OCI-LY7 (cell line): Measurements from ENCODE around the gene PSD4. TPM values are rescaled to one million over a fixed set of nuclear protein-coding genes. Genes with fewer than 3 reads are reported as not detected.

Experiments used
- BruUV-seq: library from RNA; stranded (reverse); fragments of 400-500 nt; replicated peaks from 2 replicates; lab custom pipeline; 2021; lab: Mats Ljungman, UMichigan
- CTCF ChIA-PET: fragments of 300-600 bp; sonication (Branson Sonifier 250); formaldehyde crosslinking; loops from one replicate; lab custom pipeline; 2022; ENCODE audit warnings: antibody characterized with exemption; ENCODE audit not compliant: unreplicated experiment; lab: Charles Lee
- POLR2A ChIA-PET: fragments of 300-600 bp; sonication (Branson Sonifier 250); formaldehyde crosslinking; loops from one replicate; lab custom pipeline; 2022; ENCODE audit warnings: antibody characterized with exemption; lab: Charles Lee
- DNase-seq: peaks from one replicate; pipeline ENCODE4 v3.0.0-alpha.2; 2015; ENCODE audit warnings: low spot score
- H2AFZ ChIP-seq: fragments of 200-600 bp; sonication (generic), shearing (Covaris generic); 2 replicates; pipeline ENCODE4 v1.6.1; 2014; ENCODE audit warnings: mild to moderate bottlenecking, antibody characterized with exemption, low read length, moderate library complexity
- H3K27ac ChIP-seq: fragments of 200-600 bp; sonication (generic); 2 replicates; pipeline ENCODE4 v1.5.1; 2014; ENCODE audit warnings: mixed run types, low read depth, mild to moderate bottlenecking, moderate library complexity, low read length, inconsistent platforms; ENCODE audit not compliant: poor library complexity, severe bottlenecking
- H3K36me3 ChIP-seq: fragments of 200-600 bp; sonication (generic); 2 replicates; pipeline ENCODE4 v1.6.1; 2014; ENCODE audit warnings: mild to moderate bottlenecking, antibody characterized with exemption, low read length, moderate library complexity, mixed read lengths; ENCODE audit not compliant: insufficient read depth
- H3K4me1 ChIP-seq: fragments of 200-600 bp; sonication (generic); 2 replicates; pipeline ENCODE4 v1.5.1; 2014; ENCODE audit warnings: mild to moderate bottlenecking, low read length; ENCODE audit not compliant: insufficient read depth, poor library complexity, severe bottlenecking
- H3K4me2 ChIP-seq: fragments of 200-600 bp; sonication (generic); 2 replicates; pipeline ENCODE4 v1.6.1; 2014; ENCODE audit warnings: mild to moderate bottlenecking, low read length
- H3K4me3 ChIP-seq: fragments of 200-600 bp; sonication (generic); 2 replicates; pipeline ENCODE4 v1.5.1; 2014; ENCODE audit warnings: mild to moderate bottlenecking, low read depth, low read length; ENCODE audit not compliant: poor library complexity, severe bottlenecking
- H3K79me2 ChIP-seq: fragments of 200-600 bp; sonication (generic); 2 replicates; pipeline ENCODE4 v1.6.1; 2016; ENCODE audit warnings: low read depth, mild to moderate bottlenecking, low read length, moderate library complexity, mixed read lengths; ENCODE audit not compliant: insufficient read depth
- H3K9me2 ChIP-seq: fragments of 200-600 bp; sonication (generic); 2 replicates; pipeline ENCODE4 v1.6.1; 2016; ENCODE audit warnings: mild to moderate bottlenecking, low read length, mixed read lengths; ENCODE audit not compliant: insufficient read depth
- H3K9me3 ChIP-seq: fragments of 200-600 bp; sonication (generic); 2 replicates; pipeline ENCODE4 v1.6.1; 2014; ENCODE audit warnings: mild to moderate bottlenecking, mixed run types, low read length, mixed read lengths
- H4K20me1 ChIP-seq: fragments of 200-600 bp; sonication (generic); 2 replicates; pipeline ENCODE4 v1.6.1; 2014; ENCODE audit warnings: mild to moderate bottlenecking, antibody characterized with exemption, low read length, moderate library complexity, mixed read lengths; ENCODE audit not compliant: insufficient read depth
- CTCF ChIP-seq: fragments of 200-600 bp; sonication (generic); conservative IDR thresholded peaks from 2 replicates; pipeline ENCODE4 v1.5.1; 2014; ENCODE audit warnings: mild to moderate bottlenecking, antibody characterized with exemption, low read length, moderate library complexity, mixed read lengths
- EZH2phosphoT487 ChIP-seq: fragments of 200-600 bp; sonication (generic); IDR thresholded peaks from 2 replicates; pipeline ENCODE4 v1.6.1; 2018; ENCODE audit warnings: low read depth, borderline replicate concordance, mild to moderate bottlenecking, mixed run types, antibody characterized with exemption, low read length, moderate library complexity, mixed read lengths
- intact Hi-C: fragments of 100-400 bp; cut with micrococcal nuclease; formaldehyde crosslinking; loops from one replicate; pipeline ENCODE4 v1.10.0; 2022; ENCODE audit not compliant: unreplicated experiment
- total RNA-seq, 2 experiments: library from RNA; depleted of rRNA in 1 of 2; stranded (reverse); fragments of >200 nt in 1 of 2; shearing (Covaris generic) in 1 of 2; gene quantifications; 2 replicates each; pipeline ENCODE4 v1.2.3, GENCODE V29; 2014 to 2022

The PSD4 gene
- total RNA-seq, 2 experiments from 2014 or later: 99.6 to 100 TPM

DNA sequence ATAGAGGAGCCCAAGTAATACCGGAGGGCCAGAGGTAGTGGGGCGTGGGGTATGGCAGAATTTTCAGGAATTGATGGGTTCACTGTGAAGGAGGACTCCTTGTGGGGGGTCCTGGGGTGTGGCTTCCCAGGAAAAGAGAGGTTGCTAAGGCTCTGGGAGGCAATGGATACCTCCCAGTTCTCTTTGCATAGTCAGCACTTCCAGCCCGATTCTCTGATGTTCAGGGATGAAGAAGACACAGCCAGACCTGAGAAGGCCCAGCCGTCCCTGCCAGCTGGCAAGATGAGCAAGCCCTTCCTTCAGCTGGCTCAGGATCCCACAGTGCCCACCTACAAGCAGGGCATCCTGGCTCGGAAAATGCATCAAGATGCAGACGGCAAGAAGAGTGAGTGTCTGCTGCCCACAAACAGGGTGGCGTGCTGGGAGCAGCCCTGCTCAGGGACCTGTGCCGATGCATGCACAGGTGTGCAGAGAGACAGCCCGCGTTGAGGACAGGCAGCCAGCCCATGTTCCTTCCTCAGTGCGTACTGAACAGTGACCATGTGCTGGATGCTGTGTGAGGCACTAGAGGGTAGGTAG lies 22.2 kb downstream of the PSD4 start:
- no TSS peak for BruUV-seq

DNA sequence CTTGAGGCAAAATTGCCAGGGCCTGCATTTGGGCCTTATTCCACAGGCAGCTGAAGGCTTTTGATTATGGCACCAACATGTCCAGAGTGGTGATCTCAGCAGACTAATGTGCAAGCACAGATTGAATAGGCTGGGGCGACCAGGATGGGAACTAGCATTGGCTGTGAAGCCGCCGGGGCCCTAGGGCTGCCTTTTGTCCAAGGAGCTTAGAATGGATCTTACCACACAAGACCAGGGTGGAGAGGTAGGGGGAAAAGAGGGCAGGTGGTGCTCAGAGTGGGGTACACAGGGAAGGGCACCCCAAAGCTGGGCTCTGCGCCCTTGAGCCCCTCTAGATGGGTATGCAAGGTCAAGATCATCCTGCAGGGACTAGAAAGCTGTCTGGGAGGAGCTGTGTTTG lies 23.1 kb downstream of the PSD4 start:
- no peak overlapping the region for H3K4me3 ChIP-seq
- no peaks in the 10 kb centered on the region for H3K79me2 ChIP-seq
- no peaks in the 10 kb centered on the region for H3K9me2 ChIP-seq
- H4K20me1 ChIP-seq: no peaks in the 10 kb centered on the region
- peaks cover 98% of the 10 kb centered on the region for H3K36me3 ChIP-seq
- BruUV-seq: no TSS peak
- no peak overlapping the region for H2AFZ ChIP-seq
- no peak overlapping the region for H3K27ac ChIP-seq
- intact Hi-C loops: no loop called here
- H3K4me2 ChIP-seq: no peak overlapping the region
- peaks cover 3% of the 10 kb centered on the region for H3K4me1 ChIP-seq
- no peaks in the 10 kb centered on the region for H3K9me3 ChIP-seq
- TF ChIP-seq CTCF: no peak
- TF ChIP-seq EZH2phosphoT487: no peak
- CTCF ChIA-PET: no interaction called here
- POLR2A ChIA-PET: interaction anchor here (1.4 kb wide), 1 partner anchor 38 kb away, joined by 3 read pairs; no protein-coding TSS in a partner anchor
- DNase-seq: no peak

More for the DNA sequence above, 22.2 kb downstream of the PSD4 start:
- Histone ChIP-seq H2AFZ (no peak overlapping the region), H3K4me2 (no peak overlapping the region), H3K36me3 (peaks cover 94% of the 10 kb centered on the region), H3K4me3 (no peak overlapping the region), H3K9me3 (no peaks in the 10 kb centered on the region), H3K27ac (no peak overlapping the region), H3K4me1 (no peaks in the 10 kb centered on the region), H4K20me1 (no peaks in the 10 kb centered on the region), H3K79me2 (no peaks in the 10 kb centered on the region), H3K9me2 (no peaks in the 10 kb centered on the region)
- no peak for DNase-seq
- CTCF ChIA-PET: interaction anchor here (0.7 kb wide), 1 partner anchor 10 kb away, joined by 3 read pairs; no protein-coding TSS in a partner anchor
- TF ChIP-seq EZH2phosphoT487 (no peak), CTCF (no peak)
- POLR2A ChIA-PET: interaction anchor here (1.4 kb wide), 1 partner anchor 39 kb away, joined by 3 read pairs; no protein-coding TSS in a partner anchor
- intact Hi-C loops: no loop called here

- ChIA-PET POLR2A (interaction anchor here (1.4 kb wide), 1 partner anchor 38 kb away, joined by 3 read pairs; no protein-coding TSS in a partner anchor), CTCF (no interaction called here)
- TF ChIP-seq CTCF (no peak), EZH2phosphoT487 (no peak)
- Histone ChIP-seq H2AFZ (no peak overlapping the region), H3K79me2 (no peaks in the 10 kb centered on the region), H3K4me2 (no peak overlapping the region), H3K27ac (no peak overlapping the region), H3K9me3 (no peaks in the 10 kb centered on the region), H3K9me2 (no peaks in the 10 kb centered on the region), H4K20me1 (no peaks in the 10 kb centered on the region), H3K4me1 (peaks cover 10% of the 10 kb centered on the region), H3K36me3 (peaks cover 100% of the 10 kb centered on the region), H3K4me3 (no peak overlapping the region)
- no peak for DNase-seq
- BruUV-seq: no TSS peak
- intact Hi-C loops: no loop called here
These were observed 23.7 kb downstream of the PSD4 start for GRCh38 chr2:113197347-113198047.
